Fibroblast of mammary gland (primary cell): ENCODE results near the gene BCL7B.
"Not testable (repeated sequence)": the region's sequence is repeated elsewhere in the genome, so short reads cannot be mapped to it uniquely, and the experiment has no call there.

ENCODE experiments used
- DNase-seq: peaks from one replicate; pipeline ENCODE4 v3.0.0-alpha.2; 2010; ENCODE audit warnings: low read depth
- H3K4me3 ChIP-seq: 2 replicates; pipeline ENCODE4 v1.5.1; 2011; ENCODE audit warnings: low read depth, mild to moderate bottlenecking, low read length, moderate library complexity; ENCODE audit not compliant: control insufficient read depth
- TF ChIP-seq, protein P1 (sequence below): conservative IDR thresholded peaks from 2 replicates; pipeline ENCODE4 v1.5.1; 2011; ENCODE audit warnings: low read depth, low read length, inconsistent platforms; ENCODE audit not compliant: control insufficient read depth, insufficient read depth

The BCL7B gene

GRCh38 chr7:73582664-73583202 lies 25.2 kb upstream of the BCL7B start:
- H3K4me3 ChIP-seq: no peak overlapping the region
- TF ChIP-seq, protein P1, sequence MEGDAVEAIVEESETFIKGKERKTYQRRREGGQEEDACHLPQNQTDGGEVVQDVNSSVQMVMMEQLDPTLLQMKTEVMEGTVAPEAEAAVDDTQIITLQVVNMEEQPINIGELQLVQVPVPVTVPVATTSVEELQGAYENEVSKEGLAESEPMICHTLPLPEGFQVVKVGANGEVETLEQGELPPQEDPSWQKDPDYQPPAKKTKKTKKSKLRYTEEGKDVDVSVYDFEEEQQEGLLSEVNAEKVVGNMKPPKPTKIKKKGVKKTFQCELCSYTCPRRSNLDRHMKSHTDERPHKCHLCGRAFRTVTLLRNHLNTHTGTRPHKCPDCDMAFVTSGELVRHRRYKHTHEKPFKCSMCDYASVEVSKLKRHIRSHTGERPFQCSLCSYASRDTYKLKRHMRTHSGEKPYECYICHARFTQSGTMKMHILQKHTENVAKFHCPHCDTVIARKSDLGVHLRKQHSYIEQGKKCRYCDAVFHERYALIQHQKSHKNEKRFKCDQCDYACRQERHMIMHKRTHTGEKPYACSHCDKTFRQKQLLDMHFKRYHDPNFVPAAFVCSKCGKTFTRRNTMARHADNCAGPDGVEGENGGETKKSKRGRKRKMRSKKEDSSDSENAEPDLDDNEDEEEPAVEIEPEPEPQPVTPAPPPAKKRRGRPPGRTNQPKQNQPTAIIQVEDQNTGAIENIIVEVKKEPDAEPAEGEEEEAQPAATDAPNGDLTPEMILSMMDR: no peak
- no peak for DNase-seq

GRCh38 chr7:73581006-73581405 lies 23.5 kb upstream of the BCL7B start:
- H3K4me3 ChIP-seq, DNase-seq: not testable (repeated sequence)

DNA sequence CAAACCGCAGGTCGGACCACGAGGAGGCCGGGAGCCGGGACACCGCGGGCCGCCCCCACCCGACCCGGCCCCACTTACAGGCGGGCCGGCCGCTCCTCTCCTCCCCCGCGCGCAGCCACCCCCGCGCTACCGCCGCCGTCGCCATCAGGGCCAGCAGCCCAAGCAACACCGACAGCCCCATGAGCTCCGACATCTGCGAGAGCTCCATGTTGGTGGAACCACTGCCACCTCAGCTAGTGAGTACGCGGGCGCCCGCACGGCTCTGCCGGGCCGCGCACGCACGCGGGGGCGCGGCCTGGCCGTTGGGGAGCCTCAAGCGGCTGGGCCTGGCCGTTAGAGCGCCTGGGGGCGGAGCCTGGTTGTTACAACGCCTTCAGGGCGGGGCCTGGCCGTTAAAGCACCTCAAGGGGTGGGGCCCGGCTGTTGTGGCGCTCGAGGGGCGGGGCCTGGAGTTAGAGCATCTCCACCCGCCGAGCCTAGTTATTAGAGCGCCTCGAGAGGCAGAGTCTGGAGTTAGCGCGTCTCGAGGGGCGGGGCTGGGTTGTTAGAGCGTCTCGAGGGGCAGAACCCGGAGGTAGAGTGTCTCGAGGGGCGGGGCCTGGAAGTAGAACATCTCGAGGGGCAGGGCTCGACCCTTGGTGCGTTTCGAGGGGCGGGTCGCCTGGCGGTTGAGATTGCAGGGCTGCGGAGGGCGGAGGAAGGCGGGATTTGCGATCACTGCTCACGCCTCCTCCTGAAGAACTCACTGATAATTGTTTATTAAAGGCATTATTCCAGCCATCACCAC lies 21.0 kb upstream of the BCL7B start, which contains the start of gene TBL2:
Gene TBL2 (minus strand): TSS at position 238 of the 787 bp plus-strand sequence. CDS start 30 bp downstream, at position 208.
- H3K4me3 ChIP-seq: peak within 1 kb of the TSS; percentile 97
- TF ChIP-seq, protein P1: peak; percentile 5
- DNase-seq: peak; percentile 97

- no peak for DNase-seq
- TF ChIP-seq, protein P1: no peak
- H3K4me3 ChIP-seq: peak overlapping the region; percentile 97
These were observed 20.3 kb upstream of the BCL7B start for GRCh38 chr7:73577627-73578341.

DNA sequence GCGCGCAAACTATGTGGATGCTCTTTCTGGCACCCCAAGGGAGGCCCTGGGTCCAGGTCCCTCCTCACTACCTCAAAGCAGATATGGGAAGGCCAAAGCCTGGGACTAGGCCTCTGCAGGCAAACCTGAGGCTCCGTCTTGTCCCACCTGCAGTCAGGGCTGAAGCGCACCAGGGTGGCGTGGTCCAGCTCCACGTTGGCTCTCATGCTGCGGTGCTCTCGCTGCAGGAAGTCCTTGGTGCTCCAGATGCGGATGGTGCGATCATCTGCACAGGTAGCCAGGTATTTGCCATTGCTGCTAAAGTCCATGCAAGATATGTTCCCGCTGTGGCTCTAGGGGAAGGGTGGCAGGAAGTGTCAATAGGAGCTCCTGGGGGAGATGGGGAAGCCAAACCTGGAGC lies 16.3 kb upstream of the BCL7B start:
- no peak overlapping the region for H3K4me3 ChIP-seq
- no peak for DNase-seq
- TF ChIP-seq, protein P1: no peak

- TF ChIP-seq, protein P1: no peak
- no peak for DNase-seq
- no peak overlapping the region for H3K4me3 ChIP-seq
These were observed 15.8 kb upstream of the BCL7B start for GRCh38 chr7:73573276-73573675.

DNA sequence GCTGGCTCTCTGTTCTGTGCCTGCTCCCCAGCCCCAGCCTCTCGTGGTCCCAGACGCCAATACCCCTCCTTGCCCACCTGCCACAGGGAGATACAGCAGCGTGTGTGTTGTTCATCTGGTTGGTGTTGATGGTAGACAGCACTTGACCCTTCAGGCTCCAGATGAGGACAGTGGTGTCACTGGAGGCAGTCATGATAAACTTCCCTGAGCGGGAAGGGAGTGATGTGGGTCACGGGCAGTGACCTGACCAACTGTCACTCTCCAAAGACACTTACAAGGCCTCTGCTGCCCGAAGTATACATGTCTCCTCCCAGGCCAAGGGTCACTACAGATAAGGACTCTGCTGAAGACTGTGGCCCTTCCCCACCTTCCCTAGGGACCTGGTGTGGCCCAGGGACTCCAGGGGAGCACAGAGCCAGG lies 15.3 kb upstream of the BCL7B start:
- TF ChIP-seq, protein P1: no peak
- DNase-seq: no peak
- H3K4me3 ChIP-seq: no peak overlapping the region
